SK-N-SH treated with all-trans-retinoic acid at 6 μM for 48 hours (cell line): Measurements from ENCODE around the gene ZNF320.

Source experiments
- BACH2 ChIP-seq: fragments of 250-450 bp; sonication (Bioruptor Pico); IDR thresholded peaks from 2 replicates; pipeline ENCODE4 v1.9.0; 2021; ENCODE audit warnings: mild to moderate bottlenecking, borderline replicate concordance
- CSRNP3 ChIP-seq: fragments of 250-450 bp; sonication (Bioruptor Pico); IDR thresholded peaks from 2 replicates; pipeline ENCODE4 v1.5.1; 2021; ENCODE audit warnings: mild to moderate bottlenecking, moderate library complexity
- OSR1 ChIP-seq: fragments of 250-450 bp; sonication (Bioruptor Pico); IDR thresholded peaks from 2 replicates; pipeline ENCODE4 v1.8.0; 2022; ENCODE audit warnings: moderate library complexity, mild to moderate bottlenecking, inconsistent platforms
- RARB ChIP-seq: fragments of 250-450 bp; sonication (Bioruptor Pico); IDR thresholded peaks from 2 replicates; pipeline ENCODE4 v1.8.0; 2021; ENCODE audit warnings: mild to moderate bottlenecking, moderate library complexity
- SNAI2 ChIP-seq: fragments of 250-450 bp; sonication (Bioruptor Pico); IDR thresholded peaks from 2 replicates; pipeline ENCODE4 v1.5.0; 2020; ENCODE audit warnings: mild to moderate bottlenecking, moderate library complexity
- TOX ChIP-seq: fragments of 250-450 bp; sonication (Bioruptor Pico); IDR thresholded peaks from 2 replicates; pipeline ENCODE4 v1.8.0; 2021; ENCODE audit warnings: mild to moderate bottlenecking, moderate library complexity, borderline replicate concordance
- ZC3H10 ChIP-seq: fragments of 250-450 bp; sonication (Bioruptor Pico); IDR thresholded peaks from 2 replicates; pipeline ENCODE4 v1.5.1; 2021; ENCODE audit warnings: mild to moderate bottlenecking, moderate library complexity
- ZFP3 ChIP-seq: fragments of 250-450 bp; sonication (Bioruptor Pico); IDR thresholded peaks from 2 replicates; pipeline ENCODE4 v1.5.0; 2020; ENCODE audit warnings: mild to moderate bottlenecking, moderate library complexity
- ZNF70 ChIP-seq: fragments of 450-650 bp; formaldehyde crosslinking; IDR thresholded peaks from 2 replicates; pipeline ENCODE4 v1.5.0; 2020; ENCODE audit warnings: mild to moderate bottlenecking, moderate library complexity
- ZNF8 ChIP-seq: fragments of 450-650 bp; formaldehyde crosslinking; IDR thresholded peaks from 2 replicates; pipeline ENCODE4 v1.5.0; 2020; ENCODE audit warnings: mild to moderate bottlenecking, moderate library complexity
- TF ChIP-seq, protein P1 (sequence below): fragments of 250-450 bp; sonication (Bioruptor Pico); IDR thresholded peaks from 2 replicates; pipeline ENCODE4 v1.8.0; 2021; ENCODE audit warnings: low read depth, mild to moderate bottlenecking, moderate library complexity, borderline replicate concordance

DNA sequence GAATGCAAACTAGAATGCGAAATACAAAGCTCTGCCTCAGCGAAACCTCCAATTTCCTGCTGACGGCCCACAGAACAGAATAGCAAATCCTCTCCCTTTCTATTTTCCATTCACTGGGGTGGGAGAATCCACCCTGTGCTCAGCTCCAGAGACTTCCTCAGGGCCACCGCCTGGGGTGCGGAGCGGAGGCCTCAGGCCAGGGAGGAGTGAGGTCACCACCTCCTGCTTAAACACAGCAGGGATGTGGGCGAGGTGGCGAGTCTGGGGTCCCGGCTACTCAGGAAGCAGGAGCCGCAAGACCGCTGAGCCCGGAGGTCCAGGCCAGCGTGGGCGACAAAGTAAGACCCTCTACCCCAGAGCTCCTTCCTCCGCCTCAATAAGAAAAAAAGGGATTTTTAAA is 666 bp upstream of the ZNF320 start:
- TF ChIP-seq SNAI2 (CRISPR knock-in tag) (no peak), BACH2 (no peak), OSR1 (CRISPR knock-in tag) (no peak), RARB (no peak), ZFP3 (CRISPR knock-in tag) (no peak), CSRNP3 (CRISPR knock-in tag) (no peak), TOX (no peak), ZC3H10 (CRISPR knock-in tag) (no peak), ZNF8 (CRISPR knock-in tag) (no peak), ZNF70 (no peak)
- TF ChIP-seq, protein P1, sequence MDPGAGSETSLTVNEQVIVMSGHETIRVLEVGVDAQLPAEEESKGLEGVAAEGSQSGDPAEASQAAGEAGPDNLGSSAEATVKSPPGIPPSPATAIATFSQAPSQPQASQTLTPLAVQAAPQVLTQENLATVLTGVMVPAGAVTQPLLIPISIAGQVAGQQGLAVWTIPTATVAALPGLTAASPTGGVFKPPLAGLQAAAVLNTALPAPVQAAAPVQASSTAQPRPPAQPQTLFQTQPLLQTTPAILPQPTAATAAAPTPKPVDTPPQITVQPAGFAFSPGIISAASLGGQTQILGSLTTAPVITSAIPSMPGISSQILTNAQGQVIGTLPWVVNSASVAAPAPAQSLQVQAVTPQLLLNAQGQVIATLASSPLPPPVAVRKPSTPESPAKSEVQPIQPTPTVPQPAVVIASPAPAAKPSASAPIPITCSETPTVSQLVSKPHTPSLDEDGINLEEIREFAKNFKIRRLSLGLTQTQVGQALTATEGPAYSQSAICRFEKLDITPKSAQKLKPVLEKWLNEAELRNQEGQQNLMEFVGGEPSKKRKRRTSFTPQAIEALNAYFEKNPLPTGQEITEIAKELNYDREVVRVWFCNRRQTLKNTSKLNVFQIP (CRISPR knock-in tag), result no peak
